T47D (cell line): ENCODE data around the gene LRRK1.
A peak's percentile ranks its signal among the peaks of the same experiment; 100 is the strongest.

Experiments
- DNase-seq, 2 experiments: peaks; one replicate each; pipeline versions ENCODE4 v3.0.0 to v3.0.0-alpha.2; 2011 to 2012; ENCODE audit warnings: low read depth in 1 of 2, low spot score in 1 of 2
- JUND ChIP-seq: IDR thresholded peaks from 2 replicates; pipeline ENCODE4 v1.6.1; 2012; ENCODE audit warnings: low read depth
- in situ Hi-C: cut with HindIII; loops from 2 replicates; pipeline ENCODE4 v1.10.0; 2016; ENCODE audit warnings: low sequenced_read_pairs, low pct_unique_long_range_greater_than_20kb

LRRK1 gene

GRCh38 chr15:100885116-100885515, 34.0 kb upstream of the LRRK1 start:
- TF ChIP-seq JUND = no peak
- in situ Hi-C loops = no loop called here
- no peak for DNase-seq

- no peak for DNase-seq
- in situ Hi-C loops = no loop called here
These were observed 33.3 kb upstream of the LRRK1 start for GRCh38 chr15:100885811-100886210.

GRCh38 chr15:100887211-100887913, 31.8 kb upstream of the LRRK1 start:
- in situ Hi-C loops = no loop called here
- no peak for TF ChIP-seq JUND
- DNase-seq = no peak

More at GRCh38 chr15:100885811-100886210, 33.3 kb upstream of the LRRK1 start:
- TF ChIP-seq JUND = no peak

- TF ChIP-seq JUND = peak; percentile 50; the same call in 1 of the 2 replicates
- in situ Hi-C loops = no loop called here
- peak; percentile 75 to 91 for DNase-seq
These were observed 29.6 kb upstream of the LRRK1 start for GRCh38 chr15:100889385-100890050.

GRCh38 chr15:100890051-100890720, 29.0 kb upstream of the LRRK1 start:
- in situ Hi-C loops = no loop called here
- no peak for DNase-seq
- TF ChIP-seq JUND = no peak

GRCh38 chr15:100890850-100891249, 28.3 kb upstream of the LRRK1 start:
- TF ChIP-seq JUND = no peak
- in situ Hi-C loops = no loop called here
- DNase-seq = no peak

GRCh38 chr15:100891307-100892012, 27.7 kb upstream of the LRRK1 start:
- DNase-seq = no peak
- no peak for TF ChIP-seq JUND
- in situ Hi-C loops = no loop called here

GRCh38 chr15:100892013-100892355, 27.2 kb upstream of the LRRK1 start:
- TF ChIP-seq JUND = no peak
- in situ Hi-C loops = no loop called here
- DNase-seq = no peak

- no peak for DNase-seq
- in situ Hi-C loops = no loop called here
- TF ChIP-seq JUND = no peak
These were observed 25.7 kb upstream of the LRRK1 start for GRCh38 chr15:100893261-100893963.

- TF ChIP-seq JUND = no peak
- in situ Hi-C loops = no loop called here
- no peak for DNase-seq
These were observed 25.2 kb upstream of the LRRK1 start for GRCh38 chr15:100893964-100894295.

GRCh38 chr15:100895721-100896120, 23.4 kb upstream of the LRRK1 start:
- in situ Hi-C loops = no loop called here
- no peak for TF ChIP-seq JUND
- no peak for DNase-seq
